GM10847 (cell line): ENCODE data around the gene PADI6.

Experiments used
- POLR2A ChIP-seq: IDR thresholded peaks from 2 replicates; pipeline ENCODE4 v1.6.1; 2011; ENCODE audit not compliant: insufficient read length; ENCODE audit errors: extremely low read depth

Gene PADI6

GRCh38 chr1:17420391-17420918, 48.5 kb downstream of the PADI6 start:
- no peak for TF ChIP-seq POLR2A

DNA sequence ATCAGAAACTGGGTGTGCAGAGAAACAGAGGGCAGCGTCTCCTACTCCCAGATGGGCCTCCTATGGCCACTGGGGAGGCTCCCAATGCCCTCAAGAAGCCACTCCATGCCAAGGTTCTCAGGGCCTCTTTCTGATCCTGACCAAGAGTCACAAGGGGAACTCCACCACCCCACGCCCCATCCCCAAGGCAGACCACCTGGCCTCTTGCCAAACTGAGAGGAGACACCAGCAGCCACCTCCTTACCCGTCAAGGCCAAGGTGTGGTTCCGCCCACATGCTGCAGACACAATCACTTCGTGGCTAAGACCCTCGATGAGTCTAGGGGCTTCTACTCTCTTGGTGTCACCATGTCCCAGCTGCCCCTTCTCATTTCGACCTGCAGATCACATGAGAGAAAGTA, 50.5 kb downstream of the PADI6 start:
- TF ChIP-seq POLR2A, result no peak

- no peak for TF ChIP-seq POLR2A
These were observed 51.8 kb downstream of the PADI6 start for GRCh38 chr1:17423781-17424245.

DNA sequence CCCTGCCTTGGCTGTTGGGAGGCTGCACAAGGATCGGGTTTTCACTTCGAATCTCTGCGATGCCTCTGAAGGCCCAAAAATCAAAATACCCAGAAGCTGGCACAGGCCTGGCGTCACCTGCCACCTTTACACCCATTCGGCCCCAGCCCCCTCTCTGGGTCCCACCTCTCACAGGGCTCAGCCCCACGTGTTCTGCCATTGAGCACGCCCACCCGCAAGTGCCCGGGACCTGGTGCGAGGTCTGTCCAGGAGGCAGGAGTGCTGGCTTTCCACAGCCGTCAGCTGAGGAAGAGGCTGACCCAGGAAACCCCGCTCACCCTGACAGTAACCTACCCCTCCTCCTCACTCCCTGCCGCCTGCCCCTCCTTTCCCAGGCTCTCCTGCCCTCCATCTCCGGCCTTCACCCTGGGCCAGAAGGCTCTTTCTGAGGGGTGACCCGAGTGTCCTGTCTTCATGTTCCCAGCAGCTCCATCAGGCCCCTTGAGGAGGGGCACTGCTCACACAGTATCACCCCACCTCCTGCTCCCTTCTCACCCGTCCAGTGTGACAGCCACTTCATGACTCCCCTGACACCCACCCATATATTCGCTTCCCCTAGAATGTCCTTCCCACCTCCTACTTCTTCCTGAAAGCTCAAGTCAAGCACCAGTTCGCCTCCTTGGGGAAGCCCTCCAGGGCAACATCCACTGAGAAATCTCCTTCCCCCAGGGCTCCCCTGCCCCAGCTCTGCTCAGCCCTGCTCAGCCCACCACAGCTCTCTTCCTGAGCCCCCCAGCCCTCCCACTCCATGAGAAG, 54.0 kb downstream of the PADI6 start:
- no peak for TF ChIP-seq POLR2A

DNA sequence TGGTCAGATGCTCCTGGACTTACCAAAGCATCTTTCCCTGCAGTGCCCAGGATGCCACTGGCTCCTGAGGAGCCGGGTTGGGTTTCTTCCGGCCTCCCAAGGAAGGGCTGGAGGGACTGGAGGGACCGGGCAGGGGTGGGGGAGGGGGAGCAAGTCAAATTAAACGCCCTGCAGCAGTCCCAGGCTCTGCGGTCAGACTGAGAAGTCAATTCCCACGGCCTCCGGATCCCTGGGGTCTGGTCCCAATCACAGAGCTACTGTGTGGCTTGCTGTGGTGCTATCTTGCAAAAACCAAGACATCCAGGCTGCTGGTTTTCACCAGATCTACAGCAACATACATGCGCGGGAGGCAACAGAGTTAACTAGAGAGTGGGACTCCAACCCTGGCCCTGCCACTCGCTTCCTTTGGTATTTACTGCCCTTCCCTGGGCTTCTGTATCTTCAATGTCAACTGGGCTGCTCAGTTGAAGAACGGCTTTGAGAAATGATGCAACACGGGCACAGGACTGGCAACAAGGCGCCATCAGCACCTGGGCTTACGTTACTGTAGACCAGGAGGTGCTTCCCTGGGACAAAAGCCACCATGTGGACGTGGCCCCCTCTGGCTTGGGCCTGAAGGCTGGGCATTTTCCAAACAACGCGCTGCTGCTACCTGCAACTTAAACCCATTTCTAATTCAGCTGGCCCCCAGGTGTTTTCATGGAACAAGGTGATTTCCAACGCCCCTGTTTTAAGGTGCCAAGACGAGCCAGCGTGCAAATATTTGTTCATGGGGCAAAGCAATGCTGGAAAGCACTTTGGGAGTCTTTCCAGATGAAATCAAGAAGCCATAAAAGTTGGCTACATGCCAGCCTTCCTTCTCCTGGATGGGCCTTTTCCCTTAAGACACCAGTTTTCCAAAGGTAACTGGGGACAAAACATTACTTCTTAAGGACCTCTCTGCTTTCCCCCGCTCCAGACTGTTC, 56.0 kb downstream of the PADI6 start:
- TF ChIP-seq POLR2A, result no peak

DNA sequence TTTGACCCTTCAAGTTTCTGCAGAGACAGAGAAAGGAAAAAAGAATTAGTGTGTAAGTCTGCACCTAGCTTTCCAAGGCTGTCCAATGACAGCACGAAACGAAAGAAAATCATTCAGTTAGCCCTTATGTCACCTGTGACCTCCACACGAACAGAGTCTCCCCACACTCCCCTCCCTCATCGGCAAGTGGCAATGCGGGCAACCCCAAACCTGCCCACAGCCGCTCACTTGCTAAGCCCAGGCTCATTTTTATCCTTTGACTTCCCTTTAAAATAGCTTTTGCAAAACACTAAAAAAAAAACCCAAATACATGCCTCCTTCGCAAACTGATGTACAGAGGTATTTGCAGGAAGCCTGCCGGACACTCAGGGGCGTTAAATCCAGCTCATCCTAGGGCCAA, 57.2 kb downstream of the PADI6 start:
- TF ChIP-seq POLR2A, result no peak

DNA sequence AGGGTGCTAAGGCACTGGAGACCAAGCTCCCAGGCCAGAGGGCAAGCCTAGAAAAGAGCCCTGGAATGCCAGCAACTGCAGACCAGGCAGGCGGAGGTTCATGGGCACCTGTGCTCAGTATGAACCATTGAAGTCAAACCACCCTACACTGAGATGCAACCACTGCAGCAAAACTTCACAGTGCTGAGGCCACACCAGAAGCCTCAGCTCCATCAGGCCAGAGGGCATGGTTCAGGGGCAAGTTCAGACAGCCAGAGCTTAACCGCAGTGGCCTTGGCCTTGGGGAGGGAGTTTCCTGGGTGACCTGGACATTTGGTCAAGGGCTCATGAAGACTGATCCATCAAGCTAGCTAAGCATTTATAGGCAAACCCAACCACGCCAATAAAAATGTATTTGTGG, 60.4 kb downstream of the PADI6 start:
- no peak for TF ChIP-seq POLR2A

DNA sequence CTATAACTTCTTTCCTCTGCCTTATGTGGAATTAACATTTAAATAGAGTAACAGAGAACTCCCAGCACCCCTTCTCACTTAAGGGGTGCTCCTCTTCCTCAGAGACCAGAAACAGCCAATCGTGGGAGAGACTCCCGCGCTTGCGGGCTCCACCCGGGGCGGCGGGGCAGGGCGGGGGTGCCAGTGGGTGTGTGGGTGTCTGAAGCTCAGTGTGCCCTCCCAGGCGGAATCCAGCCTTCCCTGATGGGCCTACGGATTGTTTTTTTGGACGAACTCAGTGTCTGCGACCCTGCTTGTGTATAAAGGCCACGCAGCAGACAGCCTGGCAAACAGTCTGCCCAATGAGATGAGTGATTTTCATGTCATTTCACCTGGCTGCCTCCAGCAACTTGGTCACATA, 61.3 kb downstream of the PADI6 start:
- TF ChIP-seq POLR2A, result no peak

GRCh38 chr1:17434016-17434415, 62.0 kb downstream of the PADI6 start:
- no peak for TF ChIP-seq POLR2A

DNA sequence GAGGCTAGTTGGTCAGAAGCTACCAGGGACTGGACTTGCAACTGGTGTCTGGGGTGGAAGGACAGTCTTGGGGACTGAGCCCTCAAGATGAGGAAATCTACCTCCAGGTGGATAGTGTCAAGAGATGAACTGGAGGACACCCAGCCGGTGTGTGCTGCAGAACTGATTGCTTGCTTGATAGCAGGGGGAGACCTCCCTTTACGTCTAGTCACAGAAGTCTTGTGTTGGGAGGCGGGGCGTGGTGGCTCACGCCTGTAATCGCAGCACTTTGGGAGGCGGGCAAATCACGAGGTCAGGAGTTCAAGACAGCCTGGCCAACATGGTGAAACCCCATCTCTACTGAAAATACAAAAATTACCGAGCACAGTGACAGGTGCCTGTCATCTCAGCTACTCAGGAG, 62.6 kb downstream of the PADI6 start:
- TF ChIP-seq POLR2A, result no peak

- no peak for TF ChIP-seq POLR2A
These were observed 64.6 kb downstream of the PADI6 start for GRCh38 chr1:17436380-17437174.

DNA sequence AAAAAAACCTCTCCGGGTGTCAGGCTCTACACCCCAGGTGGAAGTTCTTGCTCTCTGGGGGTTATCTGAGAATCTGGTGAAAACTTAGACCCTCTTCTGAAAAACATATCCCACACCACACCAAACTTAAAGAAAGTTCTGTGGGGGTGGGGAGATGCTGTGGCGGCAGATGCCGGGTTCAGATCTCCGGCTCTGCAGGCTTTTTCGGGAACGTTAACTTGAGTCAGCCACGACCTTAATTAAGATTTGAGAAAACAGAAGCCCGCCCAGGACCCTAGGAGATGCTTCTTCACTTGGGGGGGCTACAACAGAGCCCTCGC, 65.2 kb downstream of the PADI6 start:
- no peak for TF ChIP-seq POLR2A

DNA sequence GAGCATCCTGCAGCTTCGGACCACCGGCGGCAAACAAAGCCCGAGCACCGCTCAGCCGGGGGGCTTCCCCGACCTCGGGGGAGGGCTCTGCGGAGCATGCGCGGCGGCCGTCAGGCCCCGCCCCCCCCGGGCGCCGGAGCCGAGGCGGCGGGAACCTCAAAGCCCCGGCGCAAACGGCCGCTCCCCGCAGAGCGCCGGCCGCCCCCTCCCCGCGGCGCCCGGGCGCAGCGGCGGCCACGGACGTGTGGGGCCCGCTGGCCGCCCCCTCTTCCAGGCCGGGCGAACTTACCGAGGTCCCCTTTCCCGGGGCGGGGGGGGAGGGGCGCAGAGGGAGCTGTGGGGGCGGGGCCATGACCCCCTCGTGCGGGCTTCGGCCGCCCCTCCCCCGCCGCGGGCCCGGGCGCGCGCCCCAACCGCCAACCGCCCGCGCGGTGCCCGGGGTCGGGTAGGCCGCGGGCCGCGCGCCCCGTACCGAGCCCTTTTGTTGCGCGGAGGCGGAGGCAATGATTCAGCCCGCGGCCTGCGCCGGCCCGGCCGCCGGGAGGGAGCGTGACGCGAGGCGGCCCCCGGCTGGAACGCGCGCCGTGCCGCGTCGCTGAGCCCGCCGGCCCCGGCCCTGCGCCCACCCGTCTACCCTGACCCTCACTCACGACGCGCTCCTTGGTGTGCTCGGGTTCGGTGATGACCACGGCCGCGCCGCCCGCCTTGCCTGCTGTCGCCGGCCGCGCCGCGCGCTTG, 65.8 kb downstream of the PADI6 start:
- TF ChIP-seq POLR2A, result peak; percentile 38
